Astrocyte (in vitro differentiated cells and primary cell): ENCODE data around the gene TJAP1. TPM values are rescaled to one million over a fixed set of nuclear protein-coding genes. Genes with fewer than 3 reads are reported as not detected.

Experiments used
- DNase-seq: peaks from one replicate; pipeline ENCODE4 v3.0.0-alpha.2; 2010; ENCODE audit warnings: low read depth
- FAIRE-seq: peaks from 2 replicates; lab custom pipeline; 2011; peaks lifted over from hg19 to GRCh38; lab: Jason Lieb, UNC
- H2AFZ ChIP-seq: 2 replicates; pipeline ENCODE4 v1.6.0; 2012; ENCODE audit warnings: low read depth, low read length, inconsistent platforms
- H3K27ac ChIP-seq: 2 replicates; pipeline ENCODE4 v1.5.1; 2011; ENCODE audit warnings: low read depth, low read length, inconsistent platforms
- H3K27me3 ChIP-seq: 2 replicates; pipeline ENCODE4 v1.6.0; 2011; ENCODE audit warnings: low read length, inconsistent platforms; ENCODE audit not compliant: insufficient read depth
- H3K36me3 ChIP-seq: 2 replicates; pipeline ENCODE4 v1.5.1; 2011; ENCODE audit warnings: low read length, inconsistent platforms; ENCODE audit not compliant: insufficient read depth
- H3K4me1 ChIP-seq: 2 replicates; pipeline ENCODE4 v1.5.1; 2011; ENCODE audit warnings: low read length, inconsistent platforms; ENCODE audit not compliant: insufficient read depth
- H3K4me2 ChIP-seq: 2 replicates; pipeline ENCODE4 v1.6.0; 2012; ENCODE audit warnings: low read length, inconsistent platforms
- H3K4me3 ChIP-seq: 2 replicates; pipeline ENCODE4 v1.5.1; 2011; ENCODE audit warnings: low read depth, mild to moderate bottlenecking, low read length, inconsistent platforms; ENCODE audit not compliant: insufficient read depth
- H3K79me2 ChIP-seq: 2 replicates; pipeline ENCODE4 v1.6.0; 2012; ENCODE audit warnings: mild to moderate bottlenecking, low read length, inconsistent platforms; ENCODE audit not compliant: insufficient read depth
- H3K9ac ChIP-seq: 2 replicates; pipeline ENCODE4 v1.6.0; 2012; ENCODE audit warnings: mild to moderate bottlenecking, low read length, inconsistent platforms
- H3K9me3 ChIP-seq: 2 replicates; pipeline ENCODE4 v1.5.1; 2012; ENCODE audit warnings: low read depth, mild to moderate bottlenecking, low read length, inconsistent platforms; ENCODE audit not compliant: insufficient read depth
- H4K20me1 ChIP-seq: 2 replicates; pipeline ENCODE4 v1.6.0; 2012; ENCODE audit warnings: low read length, inconsistent platforms; ENCODE audit not compliant: insufficient read depth
- H3K27ac Mint-ChIP-seq: one replicate; pipeline ENCODE4 v1.8.0; 2021; ENCODE audit warnings: mild to moderate bottlenecking, mixed read lengths; ENCODE audit not compliant: unreplicated experiment
- H3K27me3 Mint-ChIP-seq: one replicate; pipeline ENCODE4 v1.8.0; 2021; ENCODE audit warnings: low read depth, mixed read lengths; ENCODE audit not compliant: unreplicated experiment
- H3K36me3 Mint-ChIP-seq: one replicate; pipeline ENCODE4 v1.8.0; 2021; ENCODE audit warnings: low read depth, mixed read lengths; ENCODE audit not compliant: unreplicated experiment
- H3K4me1 Mint-ChIP-seq: one replicate; pipeline ENCODE4 v1.8.0; 2021; ENCODE audit warnings: low read depth, mixed read lengths; ENCODE audit not compliant: unreplicated experiment
- H3K4me3 Mint-ChIP-seq: one replicate; pipeline ENCODE4 v1.8.0; 2021; ENCODE audit warnings: mild to moderate bottlenecking, moderate library complexity, mixed read lengths; ENCODE audit not compliant: unreplicated experiment
- H3K9me3 Mint-ChIP-seq: one replicate; pipeline ENCODE4 v1.8.0; 2021; ENCODE audit warnings: mild to moderate bottlenecking, mixed read lengths; ENCODE audit not compliant: unreplicated experiment
- CTCF ChIP-seq: IDR thresholded peaks from 2 replicates; pipeline ENCODE4 v1.5.1; 2011; ENCODE audit warnings: low read depth, mild to moderate bottlenecking, inconsistent platforms, low read length, moderate library complexity; ENCODE audit not compliant: insufficient read depth
- EZH2 ChIP-seq: IDR thresholded peaks from 2 replicates; pipeline ENCODE4 v1.6.1; 2012; ENCODE audit warnings: mild to moderate bottlenecking, low read length, inconsistent platforms; ENCODE audit not compliant: insufficient read depth
- total RNA-seq: library from RNA; stranded (reverse); gene quantifications from 2 replicates; pipeline ENCODE4 v1.2.1, GENCODE V29; 2021

The TJAP1 gene
- total RNA-seq, 1 donor from 2014 or later: 26.6 TPM

- peak overlapping the region; percentile 49 for H3K4me3 ChIP-seq
- H3K27me3 ChIP-seq: peaks cover 14% of the 10 kb centered on the region
- peaks cover 24% of the 10 kb centered on the region for H3K27me3 Mint-ChIP-seq
- H2AFZ ChIP-seq: peak overlapping the region; percentile 46
- TF ChIP-seq CTCF (peak; percentile 79), EZH2 (no peak)
- no peak overlapping the region for H3K27ac ChIP-seq
- no peak for FAIRE-seq
- H3K9me3 Mint-ChIP-seq: no peaks in the 10 kb centered on the region
- H3K79me2 ChIP-seq: no peaks in the 10 kb centered on the region
- H3K4me1 Mint-ChIP-seq: no peaks in the 10 kb centered on the region
- no peak for DNase-seq
- peaks cover 12% of the 10 kb centered on the region for H4K20me1 ChIP-seq
- H3K4me1 ChIP-seq: no peaks in the 10 kb centered on the region
- H3K9ac ChIP-seq: no peak overlapping the region
- peaks cover 2% of the 10 kb centered on the region for H3K9me3 ChIP-seq
- H3K4me3 Mint-ChIP-seq: peak overlapping the region; percentile 73
- H3K4me2 ChIP-seq: peak overlapping the region; percentile 87
- H3K36me3 ChIP-seq: peaks cover 2% of the 10 kb centered on the region
- H3K36me3 Mint-ChIP-seq: peaks cover 7% of the 10 kb centered on the region
- H3K27ac Mint-ChIP-seq: no peak overlapping the region
These were observed 23.1 kb upstream of the TJAP1 start for GRCh38 chr6:43454290-43454695.

- Histone ChIP-seq H3K27me3 (peaks cover 14% of the 10 kb centered on the region), H3K4me2 (peak overlapping the region; percentile 87), H4K20me1 (peaks cover 12% of the 10 kb centered on the region), H3K36me3 (peaks cover 2% of the 10 kb centered on the region), H3K9me3 (peaks cover 2% of the 10 kb centered on the region), H3K27ac (no peak overlapping the region), H3K9ac (peak overlapping the region; percentile 42), H3K79me2 (no peaks in the 10 kb centered on the region), H3K4me1 (no peaks in the 10 kb centered on the region), H2AFZ (peak overlapping the region; percentile 46), H3K4me3 (peak overlapping the region; percentile 49)
- TF ChIP-seq CTCF (no peak), EZH2 (peak; percentile 58)
- peaks cover 5% of the 10 kb centered on the region for H3K36me3 Mint-ChIP-seq
- DNase-seq (peak; percentile 59), FAIRE-seq (no peak)
- no peak overlapping the region for H3K27ac Mint-ChIP-seq
- H3K4me1 Mint-ChIP-seq: no peaks in the 10 kb centered on the region
- H3K4me3 Mint-ChIP-seq: peak overlapping the region; percentile 73
- H3K9me3 Mint-ChIP-seq: no peaks in the 10 kb centered on the region
- H3K27me3 Mint-ChIP-seq: peaks cover 27% of the 10 kb centered on the region
These were observed 22.5 kb upstream of the TJAP1 start for GRCh38 chr6:43454696-43455530.
